HG02642 (cell line): ENCODE results near the gene GAB2.
A peak's percentile ranks its signal among the peaks of the same experiment; 100 is the strongest.
"Not testable (repeated sequence)": the region's sequence is repeated elsewhere in the genome, so short reads cannot be mapped to it uniquely, and the experiment has no call there.

Experiments used
- ATAC-seq: cut with Tn5 transposase; IDR thresholded peaks from one replicate; pipeline ENCODE4 v1.9.1; 2021; ENCODE audit warnings: mild to moderate bottlenecking; ENCODE audit not compliant: unreplicated experiment, poor library complexity

The GAB2 gene

GRCh38 chr11:78195917-78196560 is 221.6 kb downstream of the GAB2 start:
- ATAC-seq: no peak

DNA sequence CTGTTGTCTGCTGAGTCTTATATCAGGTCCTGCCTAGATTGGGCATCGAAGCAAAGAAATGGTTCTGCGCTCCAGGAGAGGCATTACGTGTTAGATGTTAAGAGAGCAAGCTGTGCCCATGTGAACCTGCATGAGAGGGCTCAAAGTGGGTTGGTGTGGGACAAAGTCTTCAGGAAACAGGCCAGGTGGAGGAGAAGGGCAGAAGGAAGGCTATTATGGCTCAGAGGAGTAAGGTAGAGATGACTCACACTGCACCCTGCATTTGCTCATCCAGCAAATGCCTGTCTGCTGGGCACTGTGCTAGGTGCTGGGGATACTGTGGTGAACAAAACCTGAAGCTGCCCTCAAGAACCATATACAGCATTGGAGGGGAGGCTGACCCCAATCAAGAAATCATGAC is 223.1 kb downstream of the GAB2 start:
- ATAC-seq: no peak

GRCh38 chr11:78193806-78194205 is 223.8 kb downstream of the GAB2 start:
- no peak for ATAC-seq

DNA sequence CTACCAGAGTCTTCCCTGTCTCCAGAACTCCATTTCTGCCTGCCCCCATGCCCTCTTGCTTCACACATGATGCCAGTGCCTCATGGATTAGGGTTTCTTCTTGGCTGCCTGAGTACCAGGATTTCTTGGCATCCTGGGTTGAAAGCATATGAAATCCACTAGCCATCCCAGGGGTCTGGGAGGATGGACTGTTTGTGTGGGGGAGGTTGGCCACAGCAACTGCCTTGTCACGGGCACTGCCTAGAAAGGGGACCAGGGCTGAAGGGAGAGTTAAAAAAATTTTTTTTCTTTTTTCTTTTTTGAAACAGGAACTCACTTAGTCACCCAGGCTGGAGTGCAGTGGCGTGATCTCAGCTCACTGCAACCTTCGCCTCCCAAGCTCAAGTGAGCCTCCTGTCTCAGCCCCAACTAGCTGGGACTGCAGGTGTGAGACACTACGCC is 224.7 kb downstream of the GAB2 start:
- ATAC-seq: no peak

DNA sequence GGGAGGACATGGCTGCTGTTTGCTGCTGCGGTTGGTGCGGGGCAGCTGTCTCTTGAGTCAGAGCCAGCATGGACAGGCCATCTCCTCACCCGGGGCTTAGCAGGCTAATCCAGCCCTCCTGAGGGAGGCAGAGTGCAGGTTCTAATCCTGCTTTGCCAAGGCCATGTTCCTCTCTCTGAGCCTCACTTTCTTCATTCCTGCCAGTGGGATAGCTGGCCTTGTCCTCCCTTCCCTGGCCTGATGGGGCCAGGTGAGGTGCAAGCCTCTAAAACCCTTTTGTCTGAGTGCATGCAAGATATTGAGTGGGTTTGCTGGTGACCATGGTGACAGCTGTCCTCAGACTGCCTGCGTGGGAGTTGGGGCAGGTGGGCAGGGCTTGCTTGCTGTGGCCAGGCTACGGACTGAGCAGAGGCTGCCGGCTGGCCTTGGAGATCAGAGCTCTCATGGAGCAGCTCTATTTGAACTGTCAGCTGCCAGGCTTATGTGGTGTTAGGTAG is 225.3 kb downstream of the GAB2 start:
- ATAC-seq: no peak

DNA sequence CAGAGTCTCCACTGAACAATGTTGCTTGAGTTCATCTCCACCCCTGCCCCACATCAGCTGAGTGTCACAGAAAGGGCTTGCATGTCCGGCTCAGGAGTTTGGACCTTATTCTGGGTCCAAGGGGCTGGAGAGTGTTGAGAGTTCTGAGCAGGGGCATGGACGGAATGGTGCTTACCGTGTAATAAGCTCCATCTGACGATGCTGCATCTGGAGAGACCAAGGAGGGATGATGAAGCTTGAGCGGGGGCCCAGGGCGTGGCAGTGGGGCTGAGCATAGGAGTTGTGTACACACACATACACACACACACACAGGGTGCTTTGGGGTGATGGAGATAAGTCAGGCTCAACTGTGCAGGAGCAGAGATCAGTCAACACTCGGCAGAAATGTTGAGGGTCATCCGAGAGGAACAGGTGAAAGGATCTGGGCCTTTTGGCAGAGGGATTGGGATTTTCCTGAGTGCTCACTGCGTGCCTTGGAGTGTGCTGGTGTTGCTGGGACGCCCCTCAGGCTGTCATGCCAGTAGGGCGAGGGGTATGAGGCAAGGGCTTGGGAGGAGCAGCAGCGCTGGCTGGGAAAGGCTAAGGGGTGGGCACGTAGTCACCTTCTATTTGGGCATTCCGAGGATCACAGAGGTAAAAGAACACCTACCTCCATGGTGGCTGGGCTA is 226.6 kb downstream of the GAB2 start:
- ATAC-seq: no peak

GRCh38 chr11:78190374-78190773 is 227.2 kb downstream of the GAB2 start:
- ATAC-seq: no peak

DNA sequence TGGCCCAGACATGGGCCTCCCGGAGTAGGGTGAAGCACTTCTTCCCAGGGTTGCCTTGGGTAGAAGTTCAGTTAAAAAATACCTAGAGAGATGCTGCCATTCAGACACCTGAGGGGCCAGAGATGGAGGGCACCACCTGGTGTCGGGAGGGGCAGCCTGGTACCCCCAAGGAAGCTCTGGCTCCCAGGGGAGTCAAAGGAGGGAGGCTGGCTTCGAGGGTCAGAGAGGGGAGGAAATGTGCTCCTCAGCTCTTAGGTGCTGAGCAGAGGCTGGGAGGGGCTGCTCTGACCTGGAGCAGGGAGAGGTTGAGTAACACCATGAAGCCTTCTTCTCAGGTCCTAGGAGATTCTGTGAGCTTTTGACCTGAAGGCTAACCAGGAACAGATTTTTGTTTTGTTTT is 227.8 kb downstream of the GAB2 start:
- ATAC-seq: no peak

GRCh38 chr11:78189174-78189724 is 228.4 kb downstream of the GAB2 start:
- ATAC-seq: no peak

GRCh38 chr11:78188286-78189173 is 229.1 kb downstream of the GAB2 start, which contains the start of the genes KCTD21 and USP35:
TSS of gene KCTD21 (minus strand) at chr11:78188626. CDS start at chr11:78174554, 14,072 bp downstream.
TSS of gene USP35 (plus strand) at chr11:78188919. CDS start at chr11:78196246, 7,327 bp downstream.
- ATAC-seq: peak; percentile 95

DNA sequence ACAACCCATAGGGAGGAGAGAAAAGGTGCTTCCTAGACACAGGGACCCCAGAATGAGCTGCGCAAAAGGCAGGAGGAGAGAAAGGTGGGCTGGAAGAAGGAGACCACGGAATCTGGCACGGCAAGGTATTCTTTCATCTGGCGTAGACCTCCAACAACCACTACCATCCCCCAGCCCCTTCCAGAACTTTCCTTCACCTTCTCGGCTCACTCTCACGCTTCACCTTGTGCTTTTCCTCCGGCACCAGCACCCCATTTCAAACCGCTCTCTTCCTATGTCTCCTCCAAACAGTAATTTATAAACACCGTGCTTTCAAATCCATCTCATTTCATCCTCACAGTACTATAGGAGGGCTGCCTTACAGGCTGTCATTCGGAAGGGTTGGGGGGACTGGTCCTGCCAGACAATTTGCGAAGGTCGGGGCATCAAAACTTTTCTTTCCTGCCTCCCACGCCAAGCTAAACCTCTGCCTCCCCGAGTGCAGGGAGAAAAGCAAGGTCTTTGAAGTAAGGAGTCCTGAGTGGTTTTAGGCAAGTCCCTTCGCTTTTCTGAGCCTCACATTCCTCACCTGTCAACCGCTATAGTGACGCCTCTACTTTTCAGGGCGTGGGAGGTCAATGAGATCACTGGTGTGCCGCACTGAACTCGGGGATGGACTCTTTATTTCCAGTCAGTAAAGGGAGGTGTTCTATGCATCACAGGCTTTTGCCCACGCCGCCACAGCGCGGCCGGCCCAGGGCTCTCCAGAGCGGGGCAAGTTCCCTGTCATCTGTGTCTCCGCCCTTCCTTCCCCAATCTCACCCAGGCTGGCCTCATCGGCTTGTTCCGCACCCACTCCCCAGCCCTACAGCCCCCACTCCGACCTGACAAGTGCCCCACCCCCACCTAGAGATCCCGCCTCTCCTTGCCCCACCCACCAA is 230.0 kb downstream of the GAB2 start:
- peak; percentile 23 for ATAC-seq

GRCh38 chr11:78181185-78181584 is 236.4 kb downstream of the GAB2 start:
- no peak for ATAC-seq

- no peak for ATAC-seq
Measured at GRCh38 chr11:78180751-78181150, 236.9 kb downstream of the GAB2 start.

DNA sequence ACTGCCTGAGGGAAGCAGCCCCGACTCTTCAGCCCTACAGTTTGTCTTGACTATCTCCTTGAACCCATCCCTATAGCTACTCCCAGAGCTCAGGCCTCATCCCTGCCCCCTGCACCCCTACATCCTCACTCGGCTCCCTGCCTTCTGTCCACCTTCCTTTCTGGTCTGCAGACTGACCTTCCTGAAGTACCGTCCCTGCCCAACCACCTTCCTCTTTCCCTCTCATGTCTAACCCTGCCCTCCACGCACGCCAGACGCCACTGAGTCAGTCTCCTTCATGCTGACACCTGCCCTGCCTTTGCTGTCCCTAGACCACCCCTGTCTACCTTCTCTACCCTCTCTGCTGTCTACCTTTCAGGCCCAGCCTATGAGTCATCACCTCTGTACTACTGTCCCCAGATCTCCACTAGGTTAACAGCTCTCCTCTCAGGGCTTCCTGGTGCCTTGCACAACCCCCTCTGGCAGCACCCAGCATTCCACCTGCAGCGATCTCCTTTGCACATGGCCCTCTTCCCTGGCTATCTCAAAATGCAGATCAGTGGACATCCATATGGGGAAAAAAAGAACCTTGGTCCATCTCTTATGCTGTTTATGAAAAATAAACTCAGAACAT is 238.1 kb downstream of the GAB2 start:
- no peak for ATAC-seq

GRCh38 chr11:78177216-78177615 is 240.4 kb downstream of the GAB2 start:
- ATAC-seq: no peak

GRCh38 chr11:78176605-78177141 is 240.9 kb downstream of the GAB2 start:
- ATAC-seq: no peak

DNA sequence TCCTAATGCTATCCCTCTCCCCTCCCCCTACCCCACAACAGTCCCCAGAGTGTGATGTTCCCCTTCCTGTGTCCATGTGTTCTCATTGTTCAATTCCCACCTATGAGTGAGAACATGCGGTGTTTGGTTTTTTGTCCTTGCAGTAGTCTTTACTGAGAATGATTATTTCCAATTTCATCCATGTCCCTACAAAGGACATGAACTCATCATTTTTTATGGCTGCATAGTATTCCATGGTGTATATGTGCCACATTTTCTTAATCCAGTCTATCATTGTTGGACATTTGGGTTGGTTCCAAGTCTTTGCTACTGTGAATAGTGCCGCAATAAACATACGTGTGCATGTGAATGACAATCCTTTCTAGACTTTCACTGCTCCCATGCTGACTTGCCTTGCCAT is 241.8 kb downstream of the GAB2 start:
- not testable (repeated sequence) for ATAC-seq

DNA sequence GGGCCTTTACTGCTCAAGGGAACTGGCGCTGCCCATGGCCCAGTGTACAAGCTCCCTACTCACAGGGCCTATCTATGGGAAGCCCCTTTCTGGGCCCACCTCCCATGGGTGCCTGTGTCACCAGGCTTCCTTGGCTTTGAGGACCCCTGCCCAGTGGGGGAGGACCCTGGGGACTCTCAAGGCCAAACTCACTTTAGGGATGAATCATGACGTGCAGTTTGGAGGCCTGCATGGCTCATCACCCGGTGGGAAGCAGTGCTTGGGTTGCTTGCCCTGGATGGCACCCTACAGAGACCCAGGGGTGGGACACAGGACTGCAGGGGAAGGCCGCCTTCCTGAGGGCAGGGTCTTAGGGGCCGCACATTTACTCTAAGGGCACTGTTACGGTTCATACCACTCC is 245.7 kb downstream of the GAB2 start:
- ATAC-seq: no peak
